PC-9 (cell line): Measurements from ENCODE around the gene CALHM1.

Source experiments
- CTCF ChIP-seq: fragments of 200-600 bp; sonication (generic); conservative IDR thresholded peaks from 2 replicates; pipeline ENCODE4 v1.6.1; 2017; ENCODE audit warnings: mixed run types, antibody characterized with exemption, mild to moderate bottlenecking, moderate library complexity
- EZH2 ChIP-seq: fragments of 200-600 bp; sonication (generic); IDR thresholded peaks from 2 replicates; pipeline ENCODE4 v1.8.0; 2017; ENCODE audit warnings: antibody characterized with exemption, low read depth

GRCh38 chr10:103454026-103454425, 4.7 kb downstream of the CALHM1 start:
- TF ChIP-seq EZH2, result no peak
- no peak for TF ChIP-seq CTCF
